ENCODE measurements around the gene SMAGP. TPM values are rescaled to one million over a fixed set of nuclear protein-coding genes. Genes with fewer than 3 reads are reported as not detected.

The SMAGP gene
- total RNA-seq, 1 experiment from 2014 or later = 12.4 TPM

- Histone ChIP-seq H3K14ac (ENCODE audit: insufficient read depth, low read length) (no peak overlapping the region), H3K23me2 (ENCODE audit: insufficient read length, low read depth, low read length, poor library complexity, severe bottlenecking) (no peaks in the 10 kb centered on the region), H3K9me3 (ENCODE audit: control insufficient read depth, low read depth, low read length) (no peaks in the 10 kb centered on the region), H4K91ac (ENCODE audit: insufficient read length, low read depth, low read length) (no peak overlapping the region), H3K9ac (ENCODE audit: extremely low read depth, insufficient read length, low read length) (no peak overlapping the region), H4K8ac (replicated peaks; ENCODE audit: insufficient read length, low read depth, low read length) (no peak overlapping the region), H2BK20ac (ENCODE audit: low read depth, low read length, poor library complexity, severe bottlenecking) (no peak overlapping the region), H3T11ph (ENCODE audit: low read length) (no peak overlapping the region), H3K4me1 (ENCODE audit: insufficient read depth, low read length) (no peaks in the 10 kb centered on the region), H3K79me2 (ENCODE audit: insufficient read depth, low read length) (no peaks in the 10 kb centered on the region), H3K27me3 (ENCODE audit: insufficient read depth, low read length) (no peaks in the 10 kb centered on the region), H3K79me1 (ENCODE audit: insufficient read depth, low read depth, low read length, poor library complexity, severe bottlenecking) (no peaks in the 10 kb centered on the region), H3K18ac (ENCODE audit: insufficient read length, low read depth, low read length) (no peak overlapping the region), H3K27ac (ENCODE audit: insufficient read length, low read depth, low read length) (no peak overlapping the region), H2BK120ac (ENCODE audit: low read depth, low read length, poor library complexity, severe bottlenecking) (no peak overlapping the region), H3K4ac (ENCODE audit: low read depth, low read length) (no peak overlapping the region), H4K20me1 (ENCODE audit: control insufficient read depth, insufficient read depth, insufficient read length) (no peaks in the 10 kb centered on the region), H2BK5ac (ENCODE audit: insufficient read length, low read length) (no peak overlapping the region), H3K23ac (ENCODE audit: insufficient read length, low read depth, low read length) (no peak overlapping the region), H2AK5ac (ENCODE audit: insufficient read length, low read length) (no peak overlapping the region), H2BK12ac (ENCODE audit: insufficient read length, low read depth, low read length) (no peak overlapping the region), H3K56ac (ENCODE audit: insufficient read length, low read depth, low read length) (no peak overlapping the region), H2AFZ (ENCODE audit: low read length) (no peak overlapping the region), H2BK15ac (ENCODE audit: low read depth, low read length) (no peak overlapping the region), H4K5ac (ENCODE audit: insufficient read length, low read depth, low read length) (no peak overlapping the region), H3K4me2 (ENCODE audit: insufficient read depth, insufficient read length, low read length) (no peak overlapping the region)
- Mint-ChIP-seq H3K27me3 (ENCODE audit: low read depth) (no peaks in the 10 kb centered on the region), H3K4me3 (no peak overlapping the region), H3K36me3 (ENCODE audit: insufficient read depth in 1 of 3, low read depth in 3 of 3) (peaks cover 0 to 7% (median 2%) of the 10 kb centered on the region in 3 experiments; a peak in 4 of 7 replicates), H3K4me1 (0 out of 4 replicates have a peak, but pooled peaks cover 0 to 2% of the 10 kb centered on the region in 2 experiments), H3K9me3 (no peaks in the 10 kb centered on the region), H3K27ac (peak overlapping the region in 1 of 3 experiments; percentile 67; a peak in 2 of 7 replicates)
- no peak for TF ChIP-seq CTCF (conservative IDR thresholded peaks at IDR 0.05)
- DNase-seq = no peak
- WGBS (ENCODE audit: extremely low coverage, insufficient read length, low lambda C conversion rate) = no CpG with 5 or more reads among the region's 4 CpGs
Measured at GRCh38 chr12:51225234-51225633, 45.0 kb downstream of the SMAGP start.

Measured in H9 (cell line).